Measurements from ENCODE around the gene ACAA1.
"Not testable (repeated sequence)": the region's sequence is repeated elsewhere in the genome, so short reads cannot be mapped to it uniquely, and the experiment has no call there.

ACAA1 gene

GRCh38 chr3:38136777-38137614 is at the start of gene ACAA1:
Gene ACAA1 (minus strand): TSS chr3:38137127. CDS start chr3:38137035, 92 bp downstream.
- DNase-seq = peak; percentile 99

GRCh38 chr3:38177181-38177580 is 40.3 kb upstream of the ACAA1 start:
- DNase-seq = no peak

- no peak for DNase-seq
Measured at GRCh38 chr3:38173834-38174418, 37.0 kb upstream of the ACAA1 start.

- DNase-seq = no peak
Measured at GRCh38 chr3:38171622-38172021, 34.7 kb upstream of the ACAA1 start.

GRCh38 chr3:38170722-38171121 is 33.8 kb upstream of the ACAA1 start:
- DNase-seq = no peak

- DNase-seq = no peak
Measured at GRCh38 chr3:38169027-38169317, 32.0 kb upstream of the ACAA1 start.

GRCh38 chr3:38168151-38169026 is 31.5 kb upstream of the ACAA1 start:
- no peak for DNase-seq

GRCh38 chr3:38167591-38167990 is 30.7 kb upstream of the ACAA1 start:
- DNase-seq = no peak

- DNase-seq = no peak
Measured at GRCh38 chr3:38165722-38166387, 28.9 kb upstream of the ACAA1 start.

- DNase-seq = peak; percentile 98
Measured at GRCh38 chr3:38164952-38165721, 28.2 kb upstream of the ACAA1 start, which contains the start of gene OXSR1. Gene OXSR1 (plus strand): TSS chr3:38165537. CDS start chr3:38165877, 340 bp downstream.

GRCh38 chr3:38164643-38164951 is 27.7 kb upstream of the ACAA1 start:
- no peak for DNase-seq

- no peak for DNase-seq
Measured at GRCh38 chr3:38163841-38164642, 27.1 kb upstream of the ACAA1 start.

- no peak for DNase-seq
Measured at GRCh38 chr3:38163117-38163840, 26.4 kb upstream of the ACAA1 start.

- DNase-seq = not testable (repeated sequence)
Measured at GRCh38 chr3:38160704-38161103, 23.8 kb upstream of the ACAA1 start.

GRCh38 chr3:38158472-38158871 is 21.5 kb upstream of the ACAA1 start:
- no peak for DNase-seq

GRCh38 chr3:38157595-38157994 is 20.7 kb upstream of the ACAA1 start:
- no peak for DNase-seq

- no peak for DNase-seq
Measured at GRCh38 chr3:38157117-38157516, 20.2 kb upstream of the ACAA1 start.

GRCh38 chr3:38155825-38156224 is 18.9 kb upstream of the ACAA1 start:
- no peak for DNase-seq

GRCh38 chr3:38154625-38155255 is 17.8 kb upstream of the ACAA1 start:
- no peak for DNase-seq

- no peak for DNase-seq
Measured at GRCh38 chr3:38154033-38154494, 17.1 kb upstream of the ACAA1 start.
